GM20000 (cell line): ENCODE results near the gene SYT6.

Source experiments
- DNase-seq: peaks from one replicate; pipeline ENCODE4 v3.0.0; 2012; ENCODE audit warnings: low spot score
- CTCF ChIP-seq: IDR thresholded peaks from 2 replicates; pipeline ENCODE4 v1.5.1; 2012; ENCODE audit warnings: mild to moderate bottlenecking, control low read depth; ENCODE audit errors: extremely low read depth, missing control alignments

Gene SYT6

DNA sequence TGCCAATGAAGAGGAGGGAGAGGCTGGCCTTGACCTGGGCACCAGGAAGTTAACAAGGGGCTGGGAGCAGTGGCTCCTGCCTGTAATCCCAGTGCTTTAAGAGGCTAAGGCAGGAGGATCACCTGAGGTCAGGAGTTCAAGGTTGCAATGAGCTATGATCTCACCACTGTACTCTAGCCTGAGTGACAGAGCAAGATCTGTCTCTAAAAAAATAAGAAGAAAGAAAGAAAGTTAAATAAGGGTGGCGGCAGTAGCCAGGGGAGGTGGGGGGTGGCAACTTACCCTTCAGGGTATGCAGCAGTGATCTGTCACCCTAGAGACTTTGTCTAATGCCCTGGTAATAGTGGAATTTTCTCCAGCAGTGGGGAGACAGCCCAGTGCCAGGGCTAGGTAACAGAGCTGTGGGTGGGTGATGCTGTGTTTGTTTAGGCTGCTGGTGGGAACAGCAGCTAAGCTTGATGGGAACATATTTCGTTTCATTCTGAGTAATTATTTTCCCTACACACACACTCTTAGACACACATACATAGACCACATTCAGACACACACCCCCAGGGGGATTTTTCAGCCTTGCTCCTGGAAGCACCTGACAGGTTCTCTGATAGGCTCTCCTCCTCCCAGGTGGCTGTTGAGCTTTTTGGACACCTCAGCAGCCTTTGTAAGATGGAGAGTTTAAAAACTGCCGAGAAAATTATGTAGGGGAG, 11.3 kb upstream of the SYT6 start:
- no peak for TF ChIP-seq CTCF
- DNase-seq = peak; percentile 55

DNA sequence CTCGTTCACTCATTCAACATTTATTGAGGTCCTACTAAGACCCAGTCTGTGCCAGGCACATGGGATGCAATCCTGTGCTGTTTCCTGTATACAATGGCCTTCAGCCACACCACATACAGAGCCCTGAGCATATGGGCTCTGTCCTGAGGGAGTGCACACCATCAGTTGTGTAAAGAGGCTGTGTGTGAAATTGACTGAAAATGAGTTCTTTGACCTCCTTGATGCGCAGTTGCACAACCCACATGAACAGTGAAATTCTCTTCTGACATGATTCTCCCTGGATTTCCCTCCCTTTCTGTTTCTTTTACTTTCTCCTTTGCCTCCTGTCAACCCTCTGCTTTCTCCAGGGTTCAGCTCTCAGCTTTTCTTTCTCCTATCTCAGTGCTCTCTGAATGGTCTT, 6.3 kb upstream of the SYT6 start:
- no peak for DNase-seq
- TF ChIP-seq CTCF = no peak

DNA sequence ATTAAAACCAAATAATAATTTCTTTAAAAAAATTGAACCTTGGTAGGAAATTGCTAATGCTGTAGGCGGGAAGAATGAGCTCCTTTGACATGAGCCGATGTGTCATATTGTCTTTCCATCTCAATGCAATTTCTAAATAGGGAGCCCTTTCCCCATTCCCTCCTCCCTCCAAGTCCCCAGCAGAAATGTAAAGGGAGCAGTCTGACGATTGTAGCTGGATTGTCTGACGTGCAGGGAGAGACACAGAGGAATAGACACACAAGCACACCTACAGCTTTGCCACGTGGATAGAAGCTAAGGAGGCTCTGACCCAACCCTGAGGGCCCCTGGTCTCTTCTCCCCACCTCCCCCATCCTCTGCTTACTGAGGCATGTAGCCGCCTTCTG, 3.6 kb upstream of the SYT6 start:
- DNase-seq = no peak
- no peak for TF ChIP-seq CTCF

DNA sequence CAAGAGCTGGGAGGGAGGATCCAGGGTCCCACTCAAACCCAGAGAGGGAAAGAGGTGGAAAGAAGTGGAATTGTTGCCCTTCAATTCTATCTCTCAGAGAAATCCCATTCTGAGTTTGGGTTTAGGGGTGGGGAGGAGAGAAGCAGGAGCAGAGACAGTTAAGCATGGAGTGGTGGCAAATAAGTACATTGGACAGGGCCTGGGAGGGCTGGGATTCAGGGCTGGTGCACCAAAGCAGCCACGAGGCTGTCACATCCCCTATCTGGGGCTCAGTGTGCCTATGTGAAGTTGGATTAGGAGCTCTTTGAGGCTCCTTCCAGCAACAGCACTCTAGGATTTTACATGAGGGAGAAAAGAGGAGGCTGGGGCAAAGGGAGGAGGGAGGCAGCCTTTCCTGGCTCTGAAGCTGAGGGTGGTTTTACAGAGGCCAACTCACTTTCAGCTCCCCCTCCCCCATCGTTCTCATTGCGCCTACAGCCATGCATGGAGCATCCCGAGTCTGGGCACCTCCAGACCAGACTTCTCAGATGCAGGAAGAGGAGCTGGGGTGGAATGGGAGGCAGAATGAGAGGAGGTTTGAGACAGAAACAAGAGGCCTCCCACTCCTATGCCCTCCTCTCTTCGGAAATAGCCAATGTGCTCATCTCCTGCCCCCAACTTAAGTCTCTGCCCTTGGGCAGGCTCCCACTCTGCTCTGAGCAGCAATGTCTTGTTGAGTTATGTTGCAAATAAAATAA, 3.0 kb upstream of the SYT6 start:
- no peak for TF ChIP-seq CTCF
- no peak for DNase-seq

DNA sequence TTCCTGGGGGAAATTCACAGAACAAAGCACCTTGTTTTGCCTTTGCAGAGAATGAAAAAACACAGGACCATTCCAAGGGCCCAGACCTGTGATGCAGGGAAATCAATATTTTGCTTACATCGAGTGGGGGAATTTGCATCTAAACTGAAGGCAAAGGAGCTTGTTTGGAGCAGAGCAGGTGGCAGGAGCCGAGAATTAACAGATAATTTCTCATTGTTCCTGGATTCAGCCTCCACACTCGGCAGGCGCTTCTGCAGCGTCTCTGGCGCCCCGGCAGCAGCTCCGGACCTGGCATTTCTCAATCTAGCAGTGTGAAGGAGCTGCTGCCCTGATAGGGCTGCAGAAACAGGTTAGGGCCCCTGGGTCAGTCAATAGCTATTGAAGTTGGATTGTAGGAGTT, 2.0 kb upstream of the SYT6 start:
- TF ChIP-seq CTCF = no peak
- no peak for DNase-seq

DNA sequence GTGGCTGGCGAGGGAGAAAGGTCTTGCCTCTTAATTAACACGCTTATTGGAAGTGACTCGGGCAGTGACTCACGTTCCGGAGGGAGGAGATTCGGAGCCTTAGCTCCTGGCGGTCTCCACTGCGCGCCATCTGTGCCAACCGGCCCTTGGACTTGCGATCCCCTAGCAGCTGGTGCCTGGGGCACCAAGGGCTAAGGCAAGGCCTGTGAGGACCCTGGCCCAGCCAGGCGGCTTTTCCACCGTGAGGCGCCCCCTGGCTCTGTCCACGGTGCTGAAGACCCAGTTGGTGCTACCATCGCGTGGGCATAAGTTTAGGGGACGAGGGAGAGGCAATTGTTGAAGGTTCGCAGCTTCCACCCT, 1.3 kb upstream of the SYT6 start:
- DNase-seq = no peak
- TF ChIP-seq CTCF = no peak

GRCh38 chr1:114154146-114154962, 685 bp upstream of the SYT6 start:
- DNase-seq = no peak

More at GRCh38 chr1:114154146-114154962, 685 bp upstream of the SYT6 start:
- TF ChIP-seq CTCF = no peak
